NB4 (cell line): Measurements from ENCODE around the gene BCAS3.

Experiments used
- DNase-seq: peaks from one replicate; pipeline ENCODE4 v3.0.0; 2010; ENCODE audit warnings: low read depth
- H3K4me3 ChIP-seq: one replicate; pipeline ENCODE4 v1.5.1; 2011; ENCODE audit warnings: mild to moderate bottlenecking, low read depth, low read length, moderate library complexity
- CTCF ChIP-seq: IDR thresholded peaks from one replicate; pipeline ENCODE4 v1.5.1; 2012; ENCODE audit warnings: low read depth, low read length
- MAX ChIP-seq: IDR thresholded peaks from 2 replicates; pipeline ENCODE4 v1.6.1; 2011; ENCODE audit warnings: low read depth, low read length
- MYC ChIP-seq: IDR thresholded peaks from 2 replicates; pipeline ENCODE4 v1.6.1; 2011; ENCODE audit warnings: low read depth, low read length
- POLR2A ChIP-seq: IDR thresholded peaks from 2 replicates; pipeline ENCODE4 v1.6.1; 2011; ENCODE audit warnings: mild to moderate bottlenecking; ENCODE audit not compliant: insufficient read length; ENCODE audit errors: extremely low read depth

The BCAS3 gene

GRCh38 chr17:61416211-61416539, 738.5 kb downstream of the BCAS3 start:
- H3K4me3 ChIP-seq, result no peak overlapping the region
- no peak for DNase-seq
- TF ChIP-seq MAX (no peak), POLR2A (no peak), MYC (no peak), CTCF (no peak)

- peak; percentile 79 for TF ChIP-seq CTCF
- no peak for TF ChIP-seq MAX
- no peak for TF ChIP-seq MYC
- no peak for TF ChIP-seq POLR2A
- peak; percentile 74 for DNase-seq
- H3K4me3 ChIP-seq, result no peak overlapping the region
Measured at GRCh38 chr17:61416540-61417363, 739.1 kb downstream of the BCAS3 start.

DNA sequence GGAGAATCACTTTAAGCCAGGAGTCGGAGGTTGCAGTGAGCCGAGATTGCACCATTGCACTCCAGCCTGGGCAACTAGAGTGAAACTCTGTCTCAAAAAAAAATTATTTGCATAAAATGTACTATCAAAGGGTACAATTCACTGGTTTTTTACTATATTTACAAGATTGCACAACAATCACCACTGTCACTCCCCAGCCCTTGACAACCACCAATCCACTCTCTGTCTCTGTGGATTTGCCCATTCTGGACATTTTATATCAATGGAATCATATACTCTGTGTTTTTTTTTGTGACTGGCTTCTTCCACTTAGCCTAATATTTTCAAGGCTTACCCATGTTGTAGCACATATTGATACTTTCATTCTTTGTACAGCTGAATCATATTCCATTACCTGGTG, 740.8 kb downstream of the BCAS3 start:
- no peak for TF ChIP-seq CTCF
- no peak for TF ChIP-seq MAX
- no peak for TF ChIP-seq MYC
- TF ChIP-seq POLR2A, result no peak
- DNase-seq, result no peak
- no peak overlapping the region for H3K4me3 ChIP-seq

DNA sequence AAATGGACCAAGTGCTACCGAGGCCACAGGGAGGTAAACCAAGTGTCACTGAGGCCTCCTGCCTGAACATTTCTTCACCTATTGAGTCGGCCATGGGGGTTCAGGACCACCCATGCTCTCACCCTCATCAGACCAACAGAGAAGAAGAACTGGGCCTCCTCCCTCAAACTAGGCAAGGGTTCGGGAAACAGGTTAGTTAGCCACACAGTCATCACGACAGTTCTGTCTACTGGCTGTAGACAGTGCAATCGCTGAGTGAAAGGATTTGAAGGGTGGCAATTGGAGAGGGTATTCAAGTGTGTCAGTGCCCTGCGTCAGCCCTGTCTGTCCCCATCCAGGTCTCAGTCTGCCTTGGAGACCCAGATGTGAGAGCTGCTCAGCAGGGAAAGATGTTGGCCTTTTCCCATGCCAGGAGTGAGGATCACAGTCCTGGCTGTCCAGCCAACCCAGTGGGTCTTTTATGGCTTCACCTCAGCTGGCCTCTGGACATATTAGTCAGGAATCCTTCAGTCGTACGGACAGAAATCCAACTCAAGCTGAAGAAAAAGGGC, 741.9 kb downstream of the BCAS3 start:
- no peak for DNase-seq
- TF ChIP-seq MAX, result no peak
- no peak for TF ChIP-seq POLR2A
- no peak for TF ChIP-seq MYC
- TF ChIP-seq CTCF, result no peak
- H3K4me3 ChIP-seq, result no peak overlapping the region

- no peak overlapping the region for H3K4me3 ChIP-seq
- no peak for TF ChIP-seq POLR2A
- TF ChIP-seq CTCF, result no peak
- TF ChIP-seq MAX, result no peak
- DNase-seq, result no peak
Measured at GRCh38 chr17:61420052-61420451, 742.4 kb downstream of the BCAS3 start.
